HepG2 (cell line): Measurements from ENCODE around the gene BRD1. TPM values are rescaled to one million over a fixed set of nuclear protein-coding genes. Genes with fewer than 3 reads are reported as not detected.

Source experiments
- ATAC-seq: fragments of 200-7000 bp; cut with Tn5 transposase; 3 replicates; pipeline ENCODE4 v1.9.1; 2020; ENCODE audit warnings: mild to moderate bottlenecking, moderate library complexity
- BruUV-seq: library from RNA; stranded (reverse); fragments of 400-500 nt; replicated peaks from 2 replicates; lab custom pipeline; 2021; lab: Mats Ljungman, UMichigan
- CTCF ChIA-PET: fragments of 300-600 bp; formaldehyde crosslinking; extraction: SDS; loops from one replicate; lab custom pipeline; 2021; ENCODE audit warnings: low total read pairs, inconsistent platforms, low intra/inter-chr PET ratio; lab: Yijun Ruan, JAX
- POLR2A ChIA-PET: fragments of 350-600 bp; sonication (Branson Sonifier 250); formaldehyde crosslinking; loops from one replicate; lab custom pipeline; 2020; ENCODE audit warnings: antibody characterized with exemption, inconsistent platforms; lab: Yijun Ruan, JAX
- DNase-seq: peaks from one replicate; pipeline ENCODE4 v3.0.0-alpha.2; 2015; ENCODE audit warnings: low spot score
- FAIRE-seq: peaks from 3 replicates; lab custom pipeline; 2011; peaks lifted over from hg19 to GRCh38; lab: Jason Lieb, UNC
- H2AFZ ChIP-seq: one replicate; pipeline ENCODE4 v1.6.1; 2011; ENCODE audit warnings: low read length, inconsistent platforms
- H3K27ac ChIP-seq: fragments of 300-600 bp; 3 replicates; pipeline ENCODE4 v1.8.0; 2011; ENCODE audit warnings: mixed run types, mild to moderate bottlenecking, mixed read lengths, low read length, inconsistent platforms; ENCODE audit not compliant: insufficient read depth; ENCODE audit errors: extremely low read length
- H3K27me3 ChIP-seq, 2 experiments: fragments of 200-600 bp in 1 of 2; 2 replicates in 1 of 2; 3 replicates in 1 of 2; pipeline versions ENCODE4 v1.6.0 to v1.8.0; 2011; ENCODE audit warnings: low read length in 2 of 2, mild to moderate bottlenecking in 2 of 2, moderate library complexity in 2 of 2, inconsistent platforms in 1 of 2; ENCODE audit not compliant: insufficient read depth in 2 of 2, control insufficient read depth in 1 of 2
- H3K36me3 ChIP-seq, 2 experiments: fragments of 200-600 bp in 1 of 2; replicated peaks in 1 of 2; 2 replicates in 1 of 2; 3 replicates in 1 of 2; pipeline versions ENCODE4 v1.5.1 to v1.8.0; 2011; ENCODE audit warnings: low read length in 2 of 2, inconsistent platforms in 1 of 2; ENCODE audit not compliant: insufficient read depth in 2 of 2, control insufficient read depth in 1 of 2
- H3K4me1 ChIP-seq: 2 replicates; pipeline ENCODE4 v1.5.1; 2012; ENCODE audit warnings: low read length, inconsistent platforms; ENCODE audit not compliant: insufficient read depth
- H3K4me2 ChIP-seq: 2 replicates; pipeline ENCODE4 v1.6.0; 2011; ENCODE audit warnings: low read depth, low read length, inconsistent platforms
- H3K4me3 ChIP-seq, 3 experiments: fragments of 200-600 bp in 1 of 3; sonication (generic), shearing (Covaris generic) in 1 of 3; replicated peaks in 1 of 3; 2 replicates each; pipeline ENCODE4 v1.5.1; 2011 to 2016; ENCODE audit warnings: low read length in 3 of 3, inconsistent platforms in 2 of 3, low read depth in 2 of 3, mild to moderate bottlenecking in 2 of 3, control low read depth in 1 of 3, mixed read lengths in 1 of 3; ENCODE audit not compliant: insufficient read depth in 1 of 3
- H3K79me2 ChIP-seq: one replicate; pipeline ENCODE4 v1.6.1; 2011; ENCODE audit warnings: low read length, inconsistent platforms; ENCODE audit not compliant: insufficient read depth
- H3K9ac ChIP-seq: 2 replicates; pipeline ENCODE4 v1.6.0; 2011; ENCODE audit warnings: mild to moderate bottlenecking, low read depth, low read length, inconsistent platforms; ENCODE audit not compliant: insufficient read depth
- H3K9me3 ChIP-seq: 2 replicates; pipeline ENCODE4 v1.5.1; 2012; ENCODE audit warnings: mild to moderate bottlenecking, low read length
- H4K20me1 ChIP-seq: 2 replicates; pipeline ENCODE4 v1.6.0; 2011; ENCODE audit warnings: inconsistent platforms, mild to moderate bottlenecking, low read length, moderate library complexity; ENCODE audit not compliant: insufficient read depth
- AGO2 ChIP-seq: fragments of 200-400 bp; formaldehyde crosslinking; optimal IDR thresholded peaks from 2 replicates; pipeline ENCODE3; 2017; ENCODE audit warnings: mild to moderate bottlenecking, low read depth, low read length, moderate library complexity
- NFIB ChIP-seq: sonication (generic); formaldehyde crosslinking; IDR thresholded peaks from 2 replicates; pipeline ENCODE4 v1.9.0; 2021; ENCODE audit warnings: missing genetic modification reagents, mild to moderate bottlenecking, borderline replicate concordance
- PAX8 ChIP-seq: sonication (generic); formaldehyde crosslinking; IDR thresholded peaks from 2 replicates; pipeline ENCODE4 v1.8.0; 2022; ENCODE audit warnings: mild to moderate bottlenecking, missing genetic modification reagents, borderline replicate concordance
- ZNF281 ChIP-seq: sonication (generic); formaldehyde crosslinking; IDR thresholded peaks from 2 replicates; pipeline ENCODE4 v1.4.0; 2020; ENCODE audit warnings: missing genetic modification reagents, borderline replicate concordance
- WGBS: methylation state at CpG from one replicate; pipeline ENCODE4 v1.1.6; 2017; ENCODE audit warnings: low lambda C conversion rate; 5-methylcytosine and 5-hydroxymethylcytosine counted together
- in situ Hi-C: cut with HindIII; loops from 2 replicates; pipeline ENCODE4 v1.10.0; 2017; ENCODE audit warnings: low pct_unique_long_range_greater_than_20kb; ENCODE audit not compliant: extremely low pct_ligation_motif_present
- intact Hi-C: fragments of 100-400 bp; cut with micrococcal nuclease; formaldehyde crosslinking; loops from one replicate; pipeline ENCODE4 v1.10.0; 2022; ENCODE audit not compliant: unreplicated experiment
- polyA plus RNA-seq, 8 experiments: library from polyadenylated mRNA; depleted of rRNA in 3 of 8; stranded (reverse) in 7 of 8; unstranded in 1 of 8; fragments of >200 nt; fragmentation: Illumina TruSeq in 4 of 8; extraction: Trizol in 4 of 8; gene quantifications; 2 replicates each; pipeline versions ENCODE4 v1.2.1 to v1.2.3, GENCODE V29; 2011 to 2016; ENCODE audit warnings: low read depth in 4 of 8, missing spikeins in 1 of 8, mixed read lengths in 1 of 8; ENCODE audit not compliant: insufficient read depth in 1 of 8
- total RNA-seq, 5 experiments: library from RNA; depleted of rRNA; stranded (reverse); fragments of >200 nt; fragmentation: Illumina TruSeq; extraction: Trizol; gene quantifications; 2 replicates each; pipeline ENCODE4 v1.2.3, GENCODE V29; 2016; ENCODE audit warnings: low read depth in 1 of 5

Gene BRD1
- total and polyA plus RNA-seq, 2 of the 13 experiments (the other 11 are each of a cell fraction or from before 2014, with no cell fraction given), result 5.1 to 12.0 TPM

DNA sequence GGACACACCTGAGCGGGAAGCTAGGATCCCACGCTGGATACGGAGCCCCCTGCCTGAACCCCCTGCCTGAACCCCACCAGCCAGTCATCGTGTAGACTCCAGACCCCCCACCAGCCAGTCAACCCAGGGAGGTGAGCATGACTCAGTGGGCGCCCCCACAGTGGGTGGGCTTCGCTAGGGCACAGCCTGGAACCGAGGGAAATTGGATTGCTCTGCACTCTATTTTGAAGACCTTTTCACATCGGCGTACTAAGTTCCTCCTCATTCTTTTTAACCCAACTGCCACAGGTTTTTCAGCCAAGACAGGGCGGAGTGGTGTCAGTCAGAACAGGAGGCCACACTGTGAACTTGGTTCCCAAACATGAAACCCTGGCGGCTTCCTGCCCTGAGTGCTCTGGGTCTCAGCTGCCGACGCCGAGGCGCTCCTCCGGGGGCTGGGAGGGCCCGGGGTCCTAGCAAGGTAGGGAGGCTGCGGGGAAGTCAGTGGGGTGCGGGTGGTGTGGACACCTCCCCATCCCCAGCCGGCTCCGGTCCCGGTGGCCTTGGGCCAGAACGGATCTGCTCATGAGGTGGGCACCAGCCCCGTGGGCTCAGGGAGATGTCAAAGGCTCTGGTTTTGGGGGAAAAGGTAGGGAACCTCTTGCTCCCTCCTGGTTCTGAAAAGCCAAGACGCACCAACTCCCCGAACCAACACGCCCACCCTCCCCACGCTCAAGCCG is 57.0 kb downstream of the BRD1 start (continued):
- TF ChIP-seq NFIB (CRISPR knock-in tag), result no peak

DNA sequence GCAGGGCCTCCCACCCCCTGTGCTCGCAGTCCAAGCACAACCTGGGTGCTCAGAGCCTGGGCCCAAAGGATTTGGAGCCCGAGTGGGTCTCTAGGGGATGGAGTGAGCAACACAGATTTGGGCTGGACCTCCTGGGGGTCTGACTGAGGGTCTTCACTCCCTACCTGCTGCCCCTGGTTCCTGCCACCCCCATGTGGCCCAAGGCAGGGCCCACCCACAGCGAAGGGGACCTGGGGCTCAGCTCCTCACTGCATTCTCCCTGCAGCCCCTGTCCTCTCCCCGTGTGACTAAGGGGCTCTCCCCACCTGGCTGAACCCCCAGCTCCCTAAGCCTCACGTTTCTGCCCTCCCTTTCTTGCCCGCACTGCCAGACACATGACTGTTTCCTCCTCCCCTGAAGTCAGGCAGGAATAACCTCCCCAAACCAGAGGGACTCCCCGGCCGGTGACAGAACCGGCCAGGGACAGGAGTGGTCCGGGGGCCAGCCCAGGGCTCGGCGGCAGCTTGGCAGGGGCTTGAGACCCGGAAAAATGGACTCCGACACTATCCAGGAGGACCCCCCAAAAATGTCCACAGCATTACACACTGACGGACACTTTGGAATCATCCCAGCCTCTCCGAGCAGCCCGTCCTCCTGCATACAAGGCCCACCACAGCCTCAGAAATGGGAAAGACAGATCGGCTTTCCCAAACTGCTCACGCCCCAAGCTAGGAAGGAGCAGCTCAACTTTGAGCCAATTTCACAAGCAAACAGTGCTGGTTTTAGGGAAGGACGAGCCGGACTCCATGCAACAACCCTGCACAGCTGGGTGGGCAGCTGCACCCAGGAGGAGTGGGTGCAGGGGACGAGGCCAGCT is 57.8 kb downstream of the BRD1 start:
- BruUV-seq, result no TSS peak
- H3K9me3 ChIP-seq, result peaks cover 7% of the 10 kb centered on the region
- 72% methylated on average over 17 of the region's 22 CpGs for WGBS
- TF ChIP-seq ZNF281 (CRISPR knock-in tag) (no peak), PAX8 (CRISPR knock-in tag) (no peak), AGO2 (peak; percentile 7)
- TF ChIP-seq, all 625 proteins: peak for 1
- H3K79me2 ChIP-seq, result no peaks in the 10 kb centered on the region
- H3K4me1 ChIP-seq, result no peaks in the 10 kb centered on the region
- no peak for DNase-seq
- no peak overlapping the region for H3K4me2 ChIP-seq
- ChIA-PET CTCF (no interaction called here), POLR2A (no interaction called here)
- ATAC-seq, result no peak; the same call in 1 of the 3 replicates
- intact Hi-C loops (loop anchor here (5.0 to 10.0 kb wide), 2 partner anchors 265 to 377 kb away; no protein-coding TSS in a partner anchor), in situ Hi-C loops (loop anchor here (5.0 kb wide), 2 partner anchors 152 to 262 kb away; no protein-coding TSS in a partner anchor)
- H3K27ac ChIP-seq, result no peak overlapping the region
- H3K27me3 ChIP-seq, result no peaks in the 10 kb centered on the region; a peak in 1 of 5 replicates
- H2AFZ ChIP-seq, result no peak overlapping the region
- FAIRE-seq, result no peak
- peaks cover 8 to 23% of the 10 kb centered on the region in 2 experiments; a peak in 4 of 5 replicates for H3K36me3 ChIP-seq
- no peaks in the 10 kb centered on the region for H4K20me1 ChIP-seq
- no peak overlapping the region for H3K4me3 ChIP-seq
- H3K9ac ChIP-seq, result no peak overlapping the region
